ENCODE data around the gene BET1L.
"Not testable (repeated sequence)": the region's sequence is repeated elsewhere in the genome, so short reads cannot be mapped to it uniquely, and the experiment has no call there.

DNA sequence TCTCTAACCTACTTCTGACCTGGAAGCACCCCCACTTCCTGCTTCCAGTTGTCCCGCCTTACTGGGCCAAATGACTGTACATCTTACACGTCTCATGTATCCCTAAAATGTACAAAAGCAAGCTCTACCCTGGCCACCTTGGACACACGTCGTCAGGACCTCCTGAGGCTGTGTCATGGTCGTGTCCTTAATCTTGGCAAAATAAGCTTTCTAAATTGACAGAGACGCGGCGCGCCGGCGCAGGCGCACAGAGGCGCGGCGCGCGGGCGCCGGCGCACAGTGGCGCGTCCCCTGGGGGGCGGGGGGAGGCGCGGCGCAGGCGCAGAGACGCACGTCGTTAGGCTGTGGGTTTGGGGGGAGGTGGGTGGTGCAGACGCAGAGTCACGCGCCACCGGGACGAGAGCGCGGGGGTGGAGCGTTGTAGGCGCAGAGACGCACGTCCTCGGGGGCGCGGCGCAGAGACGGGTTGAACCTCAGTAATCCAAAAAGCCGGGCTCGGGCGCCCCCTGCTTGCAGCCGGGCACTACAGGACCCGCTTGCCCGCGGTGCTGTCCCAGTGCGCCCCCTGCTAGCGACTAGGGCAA lies 17.9 kb downstream of the BET1L start:
- not testable (repeated sequence) for TF ChIP-seq ZNF565 (CRISPR knock-in tag; conservative IDR thresholded peaks at IDR 0.05; ENCODE audit: low read depth); GLIS3 (CRISPR knock-in tag; IDR thresholded peaks at IDR 0.05); PATZ1 (CRISPR knock-in tag; IDR thresholded peaks at IDR 0.05; ENCODE audit: borderline replicate concordance); BACH2 (CRISPR knock-in tag; IDR thresholded peaks at IDR 0.05; ENCODE audit: borderline replicate concordance); ARNTL (CRISPR knock-in tag; IDR thresholded peaks at IDR 0.05; ENCODE audit: borderline replicate concordance, low read depth); RARB (CRISPR knock-in tag; IDR thresholded peaks at IDR 0.05); SNAI2 (CRISPR knock-in tag; IDR thresholded peaks at IDR 0.05)

Measured in SK-N-SH treated with all-trans-retinoic acid at 6 μM for 48 hours (cell line).